ENCODE data around the gene ARL2.
A peak's percentile ranks its signal among the peaks of the same experiment; 100 is the strongest.

The ARL2 gene

DNA sequence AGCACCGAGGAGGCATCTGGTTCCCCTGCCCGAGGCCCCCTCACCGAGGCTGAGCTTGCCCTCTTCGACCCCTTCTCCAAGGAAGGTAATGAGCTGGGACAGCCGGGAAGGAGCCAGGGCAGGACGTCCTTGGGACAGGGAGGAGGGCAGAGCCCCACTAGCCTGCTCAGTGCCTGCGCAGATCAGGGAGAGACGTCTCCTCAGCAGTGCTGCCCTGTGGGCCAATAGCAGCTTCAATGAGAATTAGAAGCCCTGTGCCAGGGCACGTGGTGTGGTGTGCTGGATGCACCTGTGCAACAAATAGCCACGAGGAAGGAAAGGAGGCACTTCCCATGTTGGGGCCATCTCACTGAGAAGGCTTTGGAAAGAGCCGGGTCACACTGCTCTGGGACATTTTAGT lies 21.6 kb downstream of the ARL2 start:
- TF ChIP-seq TAF1 (IDR thresholded peaks at IDR 0.05; ENCODE audit: borderline replicate concordance, low read depth, low read length) (no peak), POLR2AphosphoS5 (IDR thresholded peaks at IDR 0.05; ENCODE audit: low read depth, low read length) (no peak), POLR2A (IDR thresholded peaks at IDR 0.05; ENCODE audit: low read depth, low read length) (no peak)
- DNase-seq (ENCODE audit: insufficient read length) (no peak), FAIRE-seq (no peak)

DNA sequence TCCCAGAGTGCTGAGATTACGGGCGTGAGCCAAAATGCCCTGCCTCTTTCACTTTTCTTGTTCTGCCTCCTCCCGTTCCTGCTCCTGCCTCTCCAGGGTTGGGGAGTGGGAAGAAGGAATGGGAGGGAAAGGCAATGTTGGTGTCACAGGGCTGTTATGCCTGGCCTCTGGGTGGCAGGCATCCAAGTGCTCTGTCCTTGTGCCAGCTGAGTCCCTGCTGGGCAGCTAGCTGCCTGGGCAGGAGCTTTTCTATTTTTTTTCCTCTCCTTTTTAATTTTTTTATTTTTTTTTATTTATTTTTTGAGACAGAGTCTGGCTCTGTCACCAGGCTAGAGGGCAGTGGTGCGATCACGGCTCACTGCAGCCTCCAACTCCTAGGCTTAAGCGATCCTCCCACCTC lies 23.0 kb downstream of the ARL2 start:
- TF ChIP-seq TAF1 (IDR thresholded peaks at IDR 0.05; ENCODE audit: borderline replicate concordance, low read depth, low read length) (no peak), POLR2A (IDR thresholded peaks at IDR 0.05; ENCODE audit: low read depth, low read length) (no peak), POLR2AphosphoS5 (IDR thresholded peaks at IDR 0.05; ENCODE audit: low read depth, low read length) (no peak)
- DNase-seq (ENCODE audit: insufficient read length) (no peak), FAIRE-seq (no peak)

GRCh38 chr11:65040520-65040846 lies 26.5 kb downstream of the ARL2 start:
- FAIRE-seq: no peak
- no peak for TF ChIP-seq POLR2A (IDR thresholded peaks at IDR 0.05; ENCODE audit: low read depth, low read length)
- no peak for TF ChIP-seq TAF1 (IDR thresholded peaks at IDR 0.05; ENCODE audit: borderline replicate concordance, low read depth, low read length)
- DNase-seq (ENCODE audit: insufficient read length): no peak

- DNase-seq (ENCODE audit: insufficient read length) (peak; percentile 98), FAIRE-seq (peak; percentile 99)
- TF ChIP-seq POLR2A (IDR thresholded peaks at IDR 0.05; ENCODE audit: low read depth, low read length) (peak; percentile 39; the same call in 1 of the 2 replicates), TAF1 (IDR thresholded peaks at IDR 0.05; ENCODE audit: borderline replicate concordance, low read depth, low read length) (no peak), POLR2AphosphoS5 (IDR thresholded peaks at IDR 0.05; ENCODE audit: low read depth, low read length) (no peak)
Observed at GRCh38 chr11:65040847-65041622, 27.1 kb downstream of the ARL2 start, which contains the start of gene SAC3D1. TSS of gene SAC3D1 (plus strand) at chr11:65041210. CDS start at chr11:65041293, 83 bp downstream.

GRCh38 chr11:65042891-65043290 lies 28.9 kb downstream of the ARL2 start:
- TF ChIP-seq POLR2A (IDR thresholded peaks at IDR 0.05; ENCODE audit: low read depth, low read length): no peak
- TF ChIP-seq TAF1 (IDR thresholded peaks at IDR 0.05; ENCODE audit: borderline replicate concordance, low read depth, low read length): no peak
- TF ChIP-seq POLR2AphosphoS5 (IDR thresholded peaks at IDR 0.05; ENCODE audit: low read depth, low read length): no peak
- DNase-seq (ENCODE audit: insufficient read length) (no peak), FAIRE-seq (no peak)

DNA sequence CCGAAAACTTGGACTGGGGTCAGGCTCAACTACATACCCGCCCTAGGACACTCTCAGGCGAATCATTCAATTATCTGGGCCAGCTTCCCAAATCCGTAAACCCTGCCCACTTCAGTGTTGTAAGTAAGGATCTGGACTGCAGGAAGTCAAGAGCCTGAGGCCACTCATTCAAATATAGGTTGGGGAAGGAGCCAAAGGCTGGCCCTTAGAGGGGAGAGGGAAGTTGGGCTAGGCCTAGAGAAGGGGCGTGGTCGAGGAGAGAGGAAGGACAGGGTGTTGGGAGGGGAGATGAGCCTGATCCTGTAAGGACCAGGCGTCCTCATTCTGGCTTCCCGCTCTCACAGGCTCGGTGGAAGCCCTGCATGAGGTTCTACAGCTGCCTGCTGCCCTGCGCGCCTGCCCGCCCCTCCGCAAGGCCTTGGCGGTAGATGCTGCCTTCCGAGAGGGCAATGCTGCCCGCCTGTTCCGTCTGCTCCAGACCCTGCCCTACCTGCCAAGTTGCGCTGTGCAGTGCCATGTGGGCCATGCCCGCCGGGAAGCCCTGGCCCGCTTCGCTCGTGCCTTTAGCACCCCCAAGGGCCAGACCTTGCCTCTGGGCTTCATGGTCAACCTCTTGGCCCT lies 30.0 kb downstream of the ARL2 start:
- TF ChIP-seq POLR2AphosphoS5 (IDR thresholded peaks at IDR 0.05; ENCODE audit: low read depth, low read length) (no peak), TAF1 (IDR thresholded peaks at IDR 0.05; ENCODE audit: borderline replicate concordance, low read depth, low read length) (no peak), POLR2A (IDR thresholded peaks at IDR 0.05; ENCODE audit: low read depth, low read length) (no peak)
- FAIRE-seq (no peak), DNase-seq (ENCODE audit: insufficient read length) (no peak)

- FAIRE-seq (no peak), DNase-seq (ENCODE audit: insufficient read length) (no peak)
- no peak for TF ChIP-seq POLR2A (IDR thresholded peaks at IDR 0.05; ENCODE audit: low read depth, low read length)
- TF ChIP-seq POLR2AphosphoS5 (IDR thresholded peaks at IDR 0.05; ENCODE audit: low read depth, low read length): no peak
- TF ChIP-seq TAF1 (IDR thresholded peaks at IDR 0.05; ENCODE audit: borderline replicate concordance, low read depth, low read length): no peak
Observed at GRCh38 chr11:65045061-65045460, 31.1 kb downstream of the ARL2 start.

DNA sequence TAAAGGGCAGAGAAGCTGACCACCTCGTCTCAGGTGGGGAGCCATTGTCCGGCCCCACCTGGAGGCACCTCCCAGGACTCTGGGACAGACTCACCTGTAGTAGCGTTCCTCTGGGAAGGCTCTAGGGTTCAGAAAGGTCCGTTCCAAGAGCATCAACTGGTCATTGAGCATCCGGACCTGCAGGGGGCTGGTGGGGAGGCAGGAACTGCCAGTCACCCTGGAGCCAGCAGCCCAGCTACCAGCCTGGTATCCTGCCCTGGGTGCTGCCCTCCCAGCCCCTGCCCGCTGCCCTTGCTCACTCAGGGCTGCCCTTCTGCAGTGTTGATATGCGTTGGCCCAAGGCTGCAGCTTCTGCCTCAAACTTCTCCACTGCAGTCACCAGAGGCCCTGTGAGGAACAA lies 31.8 kb downstream of the ARL2 start:
- TF ChIP-seq POLR2AphosphoS5 (IDR thresholded peaks at IDR 0.05; ENCODE audit: low read depth, low read length) (no peak), TAF1 (IDR thresholded peaks at IDR 0.05; ENCODE audit: borderline replicate concordance, low read depth, low read length) (no peak), POLR2A (IDR thresholded peaks at IDR 0.05; ENCODE audit: low read depth, low read length) (no peak)
- DNase-seq (ENCODE audit: insufficient read length): no peak
- FAIRE-seq: no peak

- TF ChIP-seq TAF1 (IDR thresholded peaks at IDR 0.05; ENCODE audit: borderline replicate concordance, low read depth, low read length) (no peak), POLR2A (IDR thresholded peaks at IDR 0.05; ENCODE audit: low read depth, low read length) (no peak), POLR2AphosphoS5 (IDR thresholded peaks at IDR 0.05; ENCODE audit: low read depth, low read length) (no peak)
- FAIRE-seq (peak; percentile 71), DNase-seq (ENCODE audit: insufficient read length) (peak; percentile 62)
Observed at GRCh38 chr11:65047581-65048422, 33.8 kb downstream of the ARL2 start.

- TF ChIP-seq POLR2A (IDR thresholded peaks at IDR 0.05; ENCODE audit: low read depth, low read length) (no peak), TAF1 (IDR thresholded peaks at IDR 0.05; ENCODE audit: borderline replicate concordance, low read depth, low read length) (no peak), POLR2AphosphoS5 (IDR thresholded peaks at IDR 0.05; ENCODE audit: low read depth, low read length) (no peak)
- FAIRE-seq: no peak
- DNase-seq (ENCODE audit: insufficient read length): no peak
Observed at GRCh38 chr11:65051398-65051858, 37.5 kb downstream of the ARL2 start.

- FAIRE-seq: no peak
- TF ChIP-seq POLR2AphosphoS5 (IDR thresholded peaks at IDR 0.05; ENCODE audit: low read depth, low read length) (no peak), POLR2A (IDR thresholded peaks at IDR 0.05; ENCODE audit: low read depth, low read length) (no peak), TAF1 (IDR thresholded peaks at IDR 0.05; ENCODE audit: borderline replicate concordance, low read depth, low read length) (no peak)
- no peak for DNase-seq (ENCODE audit: insufficient read length)
Observed at GRCh38 chr11:65053827-65054508, 40.0 kb downstream of the ARL2 start.

Measured in GM12892 (cell line).